Neuronal stem cell (in vitro differentiated cells): Measurements from ENCODE around the gene EEA1.

Source experiments
- DNase-seq: peaks from one replicate; pipeline ENCODE4 v3.0.0-alpha.2; 2013; ENCODE audit warnings: low spot score
- H2AFZ ChIP-seq: one replicate; pipeline ENCODE4 v1.6.1; 2013; ENCODE audit warnings: mild to moderate bottlenecking, low read length, inconsistent platforms
- H2AK5ac ChIP-seq: 2 replicates; pipeline ENCODE4 v1.6.1; 2013; ENCODE audit warnings: low read depth, mild to moderate bottlenecking, inconsistent platforms, low read length, moderate library complexity, mixed read lengths
- H2BK120ac ChIP-seq: 2 replicates; pipeline ENCODE4 v1.6.1; 2013; ENCODE audit warnings: low read depth, mild to moderate bottlenecking, inconsistent platforms, low read length, moderate library complexity, mixed read lengths
- H2BK12ac ChIP-seq: one replicate; pipeline ENCODE4 v1.6.1; 2013; ENCODE audit warnings: low read length, inconsistent platforms
- H2BK15ac ChIP-seq: 2 replicates; pipeline ENCODE4 v1.6.1; 2013; ENCODE audit warnings: mild to moderate bottlenecking, low read length, inconsistent platforms, mixed read lengths
- H2BK5ac ChIP-seq: one replicate; pipeline ENCODE4 v1.6.1; 2013; ENCODE audit warnings: inconsistent platforms, mild to moderate bottlenecking, low read length, moderate library complexity
- H3K14ac ChIP-seq: one replicate; pipeline ENCODE4 v1.6.1; 2013; ENCODE audit warnings: low read length, inconsistent platforms
- H3K18ac ChIP-seq: 2 replicates; pipeline ENCODE4 v1.6.1; 2013; ENCODE audit warnings: low read length, inconsistent platforms
- H3K23ac ChIP-seq: 2 replicates; pipeline ENCODE4 v1.6.1; 2013; ENCODE audit warnings: low read depth, mild to moderate bottlenecking, mixed read lengths, low read length, inconsistent platforms; ENCODE audit not compliant: poor library complexity
- H3K27ac ChIP-seq: replicated peaks from 3 replicates; pipeline ENCODE4 v1.5.1; 2013; ENCODE audit warnings: low read length, inconsistent platforms
- H3K27me3 ChIP-seq, 3 experiments: 2 replicates each; pipeline ENCODE4 v1.6.1; 2013; ENCODE audit warnings: low read length in 3 of 3, mild to moderate bottlenecking in 2 of 3, inconsistent platforms in 1 of 3, low read depth in 1 of 3, mixed read lengths in 1 of 3, moderate library complexity in 1 of 3; ENCODE audit not compliant: control insufficient read depth in 3 of 3, insufficient read depth in 3 of 3
- H3K36me3 ChIP-seq, 2 donors: replicated peaks in 1 of 2; 2 replicates each; pipeline ENCODE4 v1.6.1; 2013; ENCODE audit warnings: low read length in 2 of 2; ENCODE audit not compliant: control insufficient read depth in 2 of 2, insufficient read depth in 2 of 2
- H3K4ac ChIP-seq: 2 replicates; pipeline ENCODE4 v1.6.1; 2013; ENCODE audit warnings: inconsistent platforms, mild to moderate bottlenecking, low read length, moderate library complexity
- H3K4me1 ChIP-seq, 2 donors: 1 replicate in 1 of 2; 2 replicates in 1 of 2; pipeline ENCODE4 v1.6.1; 2013; ENCODE audit warnings: low read length in 2 of 2, low read depth in 1 of 2; ENCODE audit not compliant: control insufficient read depth in 2 of 2, insufficient read depth in 1 of 2
- H3K4me2 ChIP-seq: one replicate; pipeline ENCODE4 v1.6.1; 2013; ENCODE audit warnings: mild to moderate bottlenecking, low read length, inconsistent platforms; ENCODE audit not compliant: insufficient read depth, poor library complexity, severe bottlenecking
- H3K4me3 ChIP-seq, 2 donors: 2 replicates each; pipeline ENCODE4 v1.5.1; 2013; ENCODE audit warnings: low read length in 2 of 2, mild to moderate bottlenecking in 2 of 2, inconsistent platforms in 1 of 2, moderate library complexity in 1 of 2
- H3K79me1 ChIP-seq: one replicate; pipeline ENCODE4 v1.6.1; 2013; ENCODE audit warnings: low read depth, mild to moderate bottlenecking, inconsistent platforms, low read length, moderate library complexity
- H3K9ac ChIP-seq: one replicate; pipeline ENCODE4 v1.6.1; 2013; ENCODE audit warnings: mild to moderate bottlenecking, low read depth, low read length, inconsistent platforms; ENCODE audit not compliant: poor library complexity
- H3K9me3 ChIP-seq, 2 donors: replicated peaks in 1 of 2; 2 replicates each; pipeline versions ENCODE3 to v1.6.1; 2013; ENCODE audit warnings: low read length in 2 of 2, mild to moderate bottlenecking in 2 of 2, inconsistent platforms in 1 of 2, low read depth in 1 of 2, mixed read lengths in 1 of 2, moderate library complexity in 1 of 2; ENCODE audit not compliant: control insufficient read depth in 2 of 2, insufficient read depth in 1 of 2
- H4K8ac ChIP-seq: one replicate; pipeline ENCODE4 v1.6.1; 2013; ENCODE audit warnings: low read depth, mild to moderate bottlenecking, inconsistent platforms, low read length, moderate library complexity
- H4K91ac ChIP-seq: one replicate; pipeline ENCODE4 v1.6.1; 2013; ENCODE audit warnings: low read length, low read depth, mild to moderate bottlenecking, inconsistent platforms; ENCODE audit not compliant: poor library complexity
- WGBS, 2 donors: extraction: QIAGEN DNeasy Blood & Tissue Kit; methylation state at CpG; one replicate each; pipeline ENCODE4 v1.1.7; 2013; ENCODE audit warnings: missing lambda C conversion rate in 2 of 2, mixed read lengths in 1 of 2; ENCODE audit not compliant: insufficient read length in 2 of 2, insufficient replicate concordance in 1 of 2; ENCODE audit errors: extremely low coverage in 2 of 2; 5-methylcytosine and 5-hydroxymethylcytosine counted together

The EEA1 gene

DNA sequence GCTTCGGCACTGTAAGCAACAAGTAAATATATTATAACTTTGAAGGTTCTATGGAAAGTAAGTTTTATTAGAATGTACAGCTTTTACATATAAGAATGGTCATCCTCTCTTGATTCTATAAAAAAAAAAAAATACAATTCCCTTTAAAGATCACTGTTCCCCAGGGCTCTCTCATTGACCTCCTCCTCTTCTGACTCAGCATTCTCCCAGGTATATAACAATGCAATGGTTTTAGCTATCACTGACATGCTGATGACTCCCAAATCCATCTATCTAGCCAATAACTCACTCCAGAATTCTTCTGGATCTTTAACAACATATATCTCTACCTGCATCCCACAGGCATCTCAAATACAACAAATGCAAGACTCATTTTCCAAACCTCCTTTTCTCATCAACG lies 62.7 kb downstream of the EEA1 start:
- Histone ChIP-seq H2AK5ac (no peak overlapping the region), H3K18ac (no peak overlapping the region), H3K4me1 (no peaks in the 10 kb centered on the region), H3K36me3 (peaks cover 2 to 20% of the 10 kb centered on the region in 2 donors), H2BK15ac (no peak overlapping the region), H2BK5ac (no peak overlapping the region), H3K27ac (no peak overlapping the region), H3K4ac (no peak overlapping the region), H3K9me3 (no peaks in the 10 kb centered on the region), H3K9ac (no peak overlapping the region), H2BK12ac (no peak overlapping the region), H4K8ac (no peak overlapping the region), H4K91ac (no peak overlapping the region), H2AFZ (no peak overlapping the region), H3K4me2 (no peak overlapping the region), H2BK120ac (no peak overlapping the region), H3K79me1 (no peaks in the 10 kb centered on the region), H3K23ac (no peak overlapping the region), H3K14ac (no peak overlapping the region), H3K4me3 (no peak overlapping the region), H3K27me3 (no peaks in the 10 kb centered on the region)
- no peak for DNase-seq
- WGBS, 2 donors = 100% methylated on average over 1 of the region's 2 CpGs; no CpG with 5 or more reads in 1 of the 2 donors

DNA sequence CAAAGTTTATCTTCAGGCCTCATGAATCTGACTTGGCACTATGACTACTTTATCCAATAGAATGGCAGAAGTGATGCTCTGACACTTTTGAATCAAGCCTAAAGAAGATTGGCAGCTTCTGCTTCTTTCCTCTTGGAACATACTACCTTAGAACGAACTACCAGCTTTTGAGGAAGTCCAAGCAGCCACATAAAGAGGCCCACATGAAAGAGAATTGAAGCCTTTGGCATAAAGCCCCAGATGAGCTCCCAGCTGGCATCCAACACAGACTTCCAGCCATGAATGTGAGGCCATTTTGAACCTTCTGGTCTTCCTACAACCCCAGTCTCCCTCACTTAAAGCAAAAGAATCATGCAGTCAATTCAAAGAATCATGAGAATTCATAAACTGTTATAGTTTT lies 65.8 kb downstream of the EEA1 start:
- no peak overlapping the region for H3K4me2 ChIP-seq

GRCh38 chr12:92861381-92861780 lies 67.7 kb downstream of the EEA1 start:
- Histone ChIP-seq H3K18ac (no peak overlapping the region), H2BK15ac (no peak overlapping the region), H3K14ac (no peak overlapping the region), H3K27ac (no peak overlapping the region), H3K4ac (no peak overlapping the region), H3K36me3 (peaks cover 5 to 53% of the 10 kb centered on the region in 2 donors), H4K91ac (no peak overlapping the region), H3K4me1 (no peaks in the 10 kb centered on the region), H2BK12ac (no peak overlapping the region), H2BK120ac (no peak overlapping the region), H3K23ac (no peak overlapping the region), H4K8ac (no peak overlapping the region), H2AFZ (no peak overlapping the region), H3K4me3 (no peak overlapping the region), H3K27me3 (no peaks in the 10 kb centered on the region), H3K9me3 (peaks cover 0 to 8% of the 10 kb centered on the region in 2 donors), H3K79me1 (no peaks in the 10 kb centered on the region), H2BK5ac (no peak overlapping the region), H3K4me2 (no peak overlapping the region), H3K9ac (no peak overlapping the region), H2AK5ac (no peak overlapping the region)
- no peak for DNase-seq
- no CpG with 5 or more reads among the region's 4 CpGs for WGBS, 2 donors

More for the DNA sequence above, 65.8 kb downstream of the EEA1 start:
- H3K27ac ChIP-seq = no peak overlapping the region
- H3K27me3 ChIP-seq = no peaks in the 10 kb centered on the region
- H2BK5ac ChIP-seq = no peak overlapping the region
- WGBS, 2 donors = no CpG with 5 or more reads among the region's 1 CpG
- H3K9ac ChIP-seq = no peak overlapping the region
- H2BK15ac ChIP-seq = no peak overlapping the region
- no peak overlapping the region for H3K4ac ChIP-seq
- no peak overlapping the region for H3K23ac ChIP-seq
- H3K18ac ChIP-seq = no peak overlapping the region
- H3K36me3 ChIP-seq = peaks cover 3 to 36% of the 10 kb centered on the region in 2 donors
- no peak overlapping the region for H2AFZ ChIP-seq
- peaks cover 0 to 2% of the 10 kb centered on the region in 2 donors for H3K9me3 ChIP-seq
- no peaks in the 10 kb centered on the region for H3K79me1 ChIP-seq
- H3K4me3 ChIP-seq = no peak overlapping the region
- H4K91ac ChIP-seq = no peak overlapping the region
- DNase-seq = no peak
- H2BK12ac ChIP-seq = no peak overlapping the region
- H3K4me1 ChIP-seq = no peaks in the 10 kb centered on the region
- no peak overlapping the region for H2AK5ac ChIP-seq
- H3K14ac ChIP-seq = no peak overlapping the region
- no peak overlapping the region for H4K8ac ChIP-seq
- H2BK120ac ChIP-seq = no peak overlapping the region

GRCh38 chr12:92860521-92860920 lies 68.6 kb downstream of the EEA1 start:
- Histone ChIP-seq H4K91ac (no peak overlapping the region), H2BK12ac (no peak overlapping the region), H3K9me3 (peaks cover 0 to 8% of the 10 kb centered on the region in 2 donors), H2AK5ac (no peak overlapping the region), H3K79me1 (no peaks in the 10 kb centered on the region), H2BK15ac (no peak overlapping the region), H2AFZ (no peak overlapping the region), H3K4me3 (no peak overlapping the region), H3K9ac (no peak overlapping the region), H3K4me1 (no peaks in the 10 kb centered on the region), H3K4me2 (no peak overlapping the region), H3K36me3 (peaks cover 5 to 60% of the 10 kb centered on the region in 2 donors), H3K14ac (no peak overlapping the region), H3K27ac (no peak overlapping the region), H4K8ac (no peak overlapping the region), H3K18ac (no peak overlapping the region), H3K27me3 (no peaks in the 10 kb centered on the region), H3K23ac (no peak overlapping the region), H2BK120ac (no peak overlapping the region), H3K4ac (no peak overlapping the region), H2BK5ac (no peak overlapping the region)
- no peak for DNase-seq
